NOMO-1 treated with DMSO at 0.1 percent for 48 hours (cell line): ENCODE data around the gene PRKCH.

ENCODE experiments used
- DNase-seq: peaks from one replicate; lab custom pipeline; 2025; ENCODE audit not compliant: unreplicated experiment; lab: John Stamatoyannopoulos, UW

PRKCH gene

DNA sequence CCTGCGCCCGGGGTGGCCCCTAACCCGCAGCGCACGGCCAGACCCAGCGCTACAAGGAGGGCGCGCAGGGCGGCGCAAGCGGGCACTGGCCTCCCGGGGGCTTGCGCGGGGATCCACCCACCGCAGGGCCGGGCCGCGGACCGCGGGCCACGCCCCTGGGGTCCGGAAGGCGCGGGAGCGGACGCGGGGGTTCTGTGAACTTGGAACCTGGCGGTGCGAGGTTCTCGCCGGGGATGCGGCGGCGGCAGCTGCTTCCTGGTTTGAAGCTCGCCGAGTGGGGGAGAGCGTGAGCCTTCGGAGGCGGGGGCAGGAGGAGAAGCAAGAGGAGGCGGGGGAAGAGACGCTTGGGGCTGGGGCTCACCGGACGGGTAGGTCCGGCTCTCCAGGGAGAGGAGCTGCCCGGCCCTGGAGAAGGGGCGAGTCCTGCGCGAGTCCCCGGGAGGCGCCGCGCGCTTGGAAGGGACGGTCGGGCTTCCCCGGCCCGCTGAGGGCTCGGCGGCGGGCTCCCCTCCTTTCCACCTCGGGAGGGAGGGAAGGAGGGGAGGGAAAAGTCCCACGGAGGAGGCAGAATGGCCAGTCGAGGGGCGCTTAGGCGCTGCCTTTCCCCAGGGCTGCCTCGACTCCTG lies at the start of gene PRKCH:
TSS of gene PRKCH (plus strand) at position 195 of the 626 bp plus-strand sequence. CDS start 523 bp downstream, outside the sequence.
- peak; percentile 75 for DNase-seq

DNA sequence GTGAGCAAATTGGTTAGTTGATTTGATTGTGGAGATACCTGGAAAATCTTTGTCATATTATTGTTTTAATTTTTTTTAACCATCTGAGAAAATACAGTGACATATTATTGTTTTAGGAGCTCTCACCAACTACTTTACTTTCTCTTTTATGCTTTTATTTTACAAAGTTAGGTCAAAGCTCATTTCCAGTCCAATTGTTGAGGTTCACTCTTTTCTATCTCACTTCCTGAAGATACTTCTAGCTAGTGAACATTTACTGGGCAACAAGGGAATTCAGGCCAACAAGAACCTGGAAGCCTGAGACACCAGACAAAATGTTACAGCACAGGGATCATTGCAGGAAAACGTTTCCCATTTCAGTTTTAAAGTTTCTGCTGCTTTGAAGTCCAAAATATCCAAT lies 44.1 kb upstream of the PRKCH start:
- DNase-seq = no peak

DNA sequence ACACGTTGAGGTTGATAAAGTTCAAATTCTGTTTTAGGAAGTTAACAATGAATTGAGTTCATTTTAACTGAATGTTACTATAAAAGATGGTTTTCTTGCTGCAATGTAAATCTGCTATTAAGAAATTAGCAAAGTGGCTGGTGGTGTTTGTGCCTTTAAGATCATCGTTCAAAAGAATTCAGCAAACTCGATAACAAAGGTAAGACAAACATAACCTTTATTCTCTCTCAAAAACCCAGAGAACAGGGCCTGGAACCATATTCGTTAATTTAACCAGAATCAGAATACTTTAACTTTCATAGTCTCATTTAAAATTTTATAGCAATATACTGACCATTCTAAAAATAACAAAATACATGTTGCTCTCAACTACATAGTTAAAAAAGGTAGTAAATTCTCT lies 43.6 kb upstream of the PRKCH start:
- DNase-seq = no peak

DNA sequence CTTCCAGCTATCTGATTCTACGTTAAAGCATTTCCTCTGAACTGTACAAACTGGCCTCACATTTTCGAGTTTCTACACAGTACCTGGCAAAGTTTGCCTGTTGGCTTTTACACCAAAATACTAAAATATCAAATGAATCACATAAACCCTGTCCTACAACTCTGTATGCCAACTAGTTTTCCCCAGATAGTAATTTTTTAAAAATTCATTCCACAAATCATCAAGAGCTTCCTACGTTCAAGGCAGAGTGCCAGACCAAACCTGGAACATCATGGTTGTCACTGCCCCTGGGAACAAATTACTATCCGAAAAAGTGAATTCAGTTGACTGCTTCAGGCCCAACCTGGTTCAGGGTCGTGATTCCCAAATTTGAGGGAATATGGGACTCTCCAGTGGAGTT lies 42.3 kb upstream of the PRKCH start:
- DNase-seq = no peak

DNA sequence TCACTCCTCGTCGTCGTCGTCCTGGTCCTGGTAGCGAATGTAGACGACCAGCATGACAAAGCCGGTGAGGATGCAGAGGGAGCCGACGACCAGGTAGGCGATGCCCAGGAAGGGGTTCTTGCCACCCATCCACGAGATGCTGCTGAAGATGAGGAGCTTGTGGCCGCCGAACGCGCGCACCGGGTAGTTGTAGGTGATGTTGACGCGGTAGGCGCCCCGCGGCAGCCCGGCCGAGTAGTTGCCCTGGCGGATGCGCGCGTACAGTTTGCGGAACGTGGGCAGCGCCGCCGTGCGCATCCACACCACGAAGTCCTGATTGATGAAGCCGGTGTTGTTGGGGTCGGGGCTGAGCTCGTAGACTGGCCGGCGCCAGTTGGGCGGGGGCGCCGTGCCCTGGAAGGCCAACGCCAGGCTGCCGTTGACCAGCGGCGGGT lies 41.3 kb upstream of the PRKCH start:
- DNase-seq = no peak

DNA sequence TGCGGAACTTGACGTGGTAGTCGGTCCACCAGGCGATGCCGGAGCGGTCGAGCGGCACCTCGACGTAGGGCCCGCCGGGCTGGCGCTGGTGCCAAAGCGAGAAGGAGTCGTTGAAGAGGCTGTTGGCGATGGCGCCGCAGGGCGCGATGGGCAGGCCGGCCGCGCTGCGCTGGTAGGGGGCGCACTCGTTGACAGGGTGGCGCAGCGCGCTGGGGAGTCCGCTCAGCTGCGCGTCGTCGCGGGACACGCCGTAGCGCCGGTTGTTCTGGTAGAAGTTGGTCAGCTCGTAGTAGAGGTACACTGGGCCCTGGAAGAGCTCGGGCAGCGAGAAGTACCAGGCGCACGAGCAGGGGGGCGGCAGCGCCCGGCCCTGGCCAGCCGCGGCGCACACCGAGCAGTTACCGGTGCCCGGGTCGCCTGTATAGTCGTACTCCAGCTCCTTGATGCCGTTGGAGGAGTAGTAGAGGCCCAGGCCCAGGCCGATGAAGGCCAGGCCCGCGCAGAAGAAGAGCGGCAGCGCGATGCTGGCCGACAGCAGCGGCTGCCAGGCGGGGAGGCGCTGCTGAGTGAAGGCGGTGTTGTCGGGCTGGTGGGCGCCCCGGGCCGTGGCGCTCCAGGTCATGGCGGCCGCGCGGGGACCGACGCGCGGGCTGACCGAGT lies 40.7 kb upstream of the PRKCH start:
- no peak for DNase-seq

DNA sequence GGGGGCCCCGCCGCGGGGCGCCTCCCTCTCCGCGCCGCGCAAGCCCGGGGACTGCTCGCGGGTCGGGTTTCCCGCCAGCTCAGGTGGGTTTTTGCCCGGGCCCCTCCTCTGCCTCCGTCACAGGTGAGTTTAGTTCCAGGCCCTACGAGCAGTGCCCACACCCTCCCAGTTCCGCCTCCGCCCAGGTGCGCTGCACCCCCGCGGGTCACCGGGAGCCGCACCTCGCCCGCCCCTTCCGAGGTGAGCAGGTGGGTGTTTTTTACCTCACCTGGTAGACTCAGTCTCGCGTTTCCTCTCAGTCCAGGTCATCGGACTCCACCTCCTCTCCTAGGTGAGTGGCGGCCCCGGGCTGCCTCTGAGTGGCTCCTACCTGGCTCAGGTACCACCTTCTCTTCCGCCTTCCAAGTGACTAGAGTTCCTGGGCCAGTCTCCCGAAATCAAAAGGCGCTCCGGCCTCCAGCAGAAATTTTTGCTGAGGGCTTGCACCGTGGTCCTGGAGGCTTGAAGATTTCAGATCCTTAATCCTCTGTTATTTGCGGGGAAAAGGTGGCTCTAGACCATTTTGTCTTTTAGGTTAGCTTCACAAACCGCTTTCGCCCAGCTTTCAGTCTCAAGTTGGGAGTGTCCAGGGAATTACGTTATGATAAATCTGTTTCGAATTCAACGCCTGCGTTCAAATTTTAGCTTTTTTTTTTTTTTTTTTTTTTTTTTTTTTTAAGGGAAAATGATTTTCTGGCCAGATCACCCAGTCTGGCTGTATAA lies 40.0 kb upstream of the PRKCH start, which contains the start of gene TMEM30B:
TSS of gene TMEM30B (minus strand) at position 153 of the 762 bp plus-strand sequence. CDS start 191 bp downstream, outside the sequence.
- DNase-seq = no peak

DNA sequence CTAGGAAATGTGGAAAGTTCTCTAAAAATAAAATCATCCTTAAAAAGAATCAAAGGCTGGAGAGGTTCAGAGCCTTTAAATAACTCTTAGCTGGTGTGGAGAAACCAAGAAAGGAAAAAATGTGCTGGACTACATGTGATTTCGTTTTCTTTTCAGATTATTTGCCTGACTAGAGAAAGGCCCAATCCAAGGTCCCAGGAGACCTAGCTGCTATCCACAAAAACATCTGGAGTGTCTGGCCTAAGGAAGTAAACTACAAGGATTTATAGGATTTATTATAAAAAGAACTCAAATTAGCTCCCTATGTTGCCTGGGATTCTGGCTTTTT lies 39.5 kb upstream of the PRKCH start:
- DNase-seq = no peak

DNA sequence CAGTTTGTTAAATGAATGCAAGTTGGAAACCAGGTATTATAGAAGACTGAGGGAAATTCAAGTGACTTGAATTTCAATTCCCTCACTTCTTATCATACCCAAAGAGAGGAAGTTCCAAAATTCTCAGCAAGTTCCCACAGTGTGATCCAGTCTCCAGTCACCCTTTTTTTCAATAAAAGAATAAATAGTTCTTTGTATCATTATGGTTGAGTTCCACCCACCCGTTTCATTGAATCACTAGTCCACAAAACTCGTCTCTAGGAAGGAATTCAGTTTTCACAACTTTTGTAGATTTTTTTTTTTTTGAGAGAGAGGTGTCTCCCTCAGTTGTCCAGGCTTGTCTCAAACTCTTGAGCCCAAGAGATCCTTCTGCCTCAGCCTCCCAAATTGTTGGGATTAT lies 38.6 kb upstream of the PRKCH start:
- DNase-seq = no peak

DNA sequence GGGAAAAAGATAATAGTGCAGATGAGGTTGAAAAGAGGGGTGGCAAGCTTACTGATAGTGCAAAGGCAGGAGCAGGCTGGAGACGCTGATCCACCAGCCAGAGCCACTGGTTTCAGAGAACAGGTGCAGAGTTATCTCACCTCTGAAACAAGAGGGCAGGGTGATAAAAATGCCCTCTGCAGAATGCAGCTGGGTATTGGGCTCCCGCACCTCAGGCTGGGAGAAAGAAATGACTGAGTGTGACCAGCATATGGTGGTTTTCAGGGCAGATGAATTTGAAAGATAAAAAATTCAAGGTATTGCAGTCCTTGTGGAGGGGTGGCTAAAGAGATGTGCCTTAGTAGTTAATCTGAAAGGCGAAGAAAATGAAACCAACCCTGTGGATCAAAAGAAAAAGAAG lies 37.4 kb upstream of the PRKCH start:
- DNase-seq = no peak

DNA sequence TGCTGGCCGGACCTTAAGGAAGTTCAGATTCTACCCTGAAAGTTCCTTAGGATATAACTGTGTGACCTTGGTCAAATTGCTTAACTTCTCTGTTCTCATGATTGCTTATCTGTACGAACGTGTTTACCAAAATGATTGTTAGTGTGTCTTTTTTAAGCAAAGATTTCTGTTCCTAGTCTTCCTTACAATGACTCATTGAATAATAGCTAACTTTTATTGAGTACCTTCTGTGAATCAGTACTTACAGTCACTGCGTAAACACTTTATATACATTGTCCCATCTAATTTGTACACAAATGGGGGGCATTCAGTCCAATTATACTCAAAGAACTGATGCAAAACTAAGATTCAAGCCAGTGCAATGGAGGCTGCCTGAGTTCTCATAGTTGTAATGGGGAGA lies 36.0 kb upstream of the PRKCH start:
- DNase-seq = no peak

DNA sequence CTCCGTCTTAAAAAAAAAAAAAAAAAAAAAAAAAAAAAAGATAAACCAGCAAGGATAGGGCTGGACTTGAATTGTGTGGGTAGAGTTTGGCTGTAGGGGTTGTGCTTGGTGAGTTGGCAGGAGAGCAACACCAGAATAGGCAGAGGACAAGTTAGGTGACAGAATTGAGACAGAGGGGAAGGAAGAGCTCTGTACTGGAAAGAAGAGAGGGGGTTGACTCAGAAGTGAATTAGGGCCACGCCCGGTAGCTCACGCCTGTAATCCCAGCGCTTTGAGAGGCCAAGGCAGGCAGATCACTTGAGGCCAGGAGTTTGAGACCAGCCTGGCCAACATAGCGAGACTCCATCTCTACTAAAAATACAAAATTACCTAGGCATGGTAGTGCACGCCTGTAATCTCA lies 34.2 kb upstream of the PRKCH start:
- DNase-seq = no peak

DNA sequence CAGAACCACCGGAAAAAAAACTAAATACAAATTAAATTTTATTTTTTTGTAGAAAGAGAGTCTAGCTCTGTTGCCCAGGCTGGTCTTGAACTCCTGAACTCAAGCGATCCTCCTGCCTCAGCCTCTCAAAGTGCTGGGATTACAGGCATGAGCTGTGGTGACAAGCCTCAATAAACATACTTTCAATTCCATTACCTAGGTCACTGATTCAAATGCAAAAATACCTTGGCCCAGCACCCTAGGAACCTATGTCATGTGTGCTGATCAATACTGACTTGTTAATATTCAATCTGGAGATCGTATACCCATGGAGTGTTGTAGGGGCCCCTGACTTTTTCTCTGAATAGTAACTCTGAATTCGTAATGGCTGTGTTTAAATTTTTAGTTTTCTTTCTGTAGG lies 33.2 kb upstream of the PRKCH start:
- no peak for DNase-seq

DNA sequence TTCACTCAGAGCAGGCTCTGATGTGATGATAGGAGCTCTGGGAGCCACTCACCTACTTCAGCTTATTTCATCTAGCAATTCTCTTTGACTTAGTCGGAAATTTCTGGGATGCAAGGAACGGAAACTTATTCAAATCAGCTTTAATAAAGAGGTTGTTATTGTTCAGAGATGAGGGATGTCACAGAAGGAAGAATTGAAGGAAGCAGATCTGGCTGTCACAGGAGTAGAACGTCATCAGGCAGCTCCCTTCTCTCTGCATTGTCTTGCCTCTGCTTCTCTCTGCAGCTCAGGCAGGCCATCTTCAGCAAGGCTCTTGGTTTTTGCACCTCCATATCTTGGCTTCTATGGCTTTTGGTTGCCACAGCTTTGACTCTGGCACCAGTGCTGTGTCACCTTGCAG lies 32.7 kb upstream of the PRKCH start:
- DNase-seq = no peak

DNA sequence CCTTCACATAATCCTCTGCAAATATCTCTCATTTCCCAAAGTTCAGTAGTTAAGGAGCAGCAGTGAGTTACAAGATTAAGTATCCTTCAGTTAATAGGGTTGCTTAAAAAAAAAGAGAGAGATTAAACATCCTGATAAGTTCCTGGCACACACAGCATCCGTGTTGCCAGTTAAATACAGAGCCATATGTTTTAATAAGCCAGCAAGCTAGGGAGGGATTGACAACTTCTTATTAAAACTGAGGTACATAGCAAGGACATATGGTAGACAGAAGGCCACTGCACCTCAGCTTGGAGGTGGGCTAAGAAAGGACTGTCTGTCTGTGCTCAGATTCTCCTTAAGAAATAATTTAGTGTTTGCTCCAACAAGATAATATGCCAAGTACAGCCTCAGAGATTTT lies 30.7 kb upstream of the PRKCH start:
- DNase-seq = no peak

DNA sequence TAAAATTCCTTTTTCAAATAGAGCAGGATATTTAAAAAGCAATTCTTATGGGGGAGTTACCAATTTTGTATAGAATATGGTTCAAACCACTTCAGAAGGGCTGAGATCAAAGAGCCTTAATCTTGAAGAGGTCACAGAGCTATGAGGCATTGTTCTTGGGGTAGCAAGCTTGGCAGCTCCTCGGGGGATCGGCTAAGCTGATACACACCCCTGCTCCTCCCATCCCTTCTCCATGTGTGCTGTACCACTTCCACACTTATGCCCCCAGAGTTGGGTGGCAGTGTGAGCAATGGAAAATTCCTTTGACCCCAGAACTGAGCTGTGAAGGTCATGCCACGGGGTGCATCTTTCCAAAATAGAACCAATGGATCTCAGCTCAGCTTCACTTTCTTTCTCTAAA lies 25.2 kb upstream of the PRKCH start:
- no peak for DNase-seq

DNA sequence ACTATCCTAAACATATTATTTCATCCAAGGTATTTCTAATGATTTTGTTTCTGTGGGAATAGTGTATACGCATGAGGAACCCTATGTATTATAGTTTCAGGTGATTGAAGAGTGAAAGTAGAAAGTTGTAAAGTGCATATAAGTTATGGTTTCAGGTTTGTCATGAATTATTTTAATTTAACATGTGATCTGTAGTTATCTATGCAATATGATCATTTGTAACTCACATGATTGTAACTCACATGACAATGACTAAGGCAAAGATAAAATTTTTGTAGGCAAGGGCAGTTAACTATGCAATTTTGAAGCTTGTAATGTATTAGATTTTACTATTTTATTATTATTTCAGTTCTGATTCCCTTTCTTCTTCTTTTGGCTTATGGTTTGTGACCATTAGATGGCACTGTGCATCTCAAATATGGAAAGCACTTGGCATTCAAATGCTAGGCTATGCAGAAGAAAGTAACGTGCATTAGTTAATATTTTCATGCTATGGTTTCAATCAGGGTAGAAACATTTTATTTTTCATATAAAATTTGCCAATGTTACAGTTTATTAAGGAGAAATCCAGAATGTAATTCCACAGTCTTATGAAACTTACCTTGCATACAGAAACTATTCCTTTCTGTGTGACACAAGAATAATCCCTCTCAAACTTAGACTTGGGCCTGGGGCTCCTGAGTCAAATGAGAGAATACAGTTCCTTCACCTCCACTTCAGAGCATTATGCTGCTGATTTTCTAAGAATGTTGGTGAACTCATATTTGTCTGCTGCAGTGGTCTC lies 24.5 kb upstream of the PRKCH start:
- DNase-seq = peak; percentile 8

DNA sequence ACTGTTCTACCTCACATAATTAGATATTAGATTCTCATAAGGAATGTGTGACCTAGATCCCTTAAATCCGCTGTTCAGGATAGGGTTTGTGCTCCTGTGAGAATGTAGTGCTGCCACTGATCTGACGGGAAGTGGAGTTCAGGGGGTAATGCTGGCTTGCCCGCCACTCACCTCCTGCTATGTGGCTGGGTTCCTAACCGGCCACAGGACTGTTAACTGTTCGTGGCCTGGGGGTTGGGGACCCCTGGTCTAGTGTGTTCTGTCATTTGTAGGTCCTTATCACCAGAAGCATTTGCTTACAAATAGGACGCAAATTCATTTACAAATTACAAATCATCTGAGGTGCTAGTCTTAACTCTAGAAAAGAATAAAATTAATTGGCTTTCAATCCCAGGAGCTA lies 23.8 kb upstream of the PRKCH start:
- DNase-seq = no peak

DNA sequence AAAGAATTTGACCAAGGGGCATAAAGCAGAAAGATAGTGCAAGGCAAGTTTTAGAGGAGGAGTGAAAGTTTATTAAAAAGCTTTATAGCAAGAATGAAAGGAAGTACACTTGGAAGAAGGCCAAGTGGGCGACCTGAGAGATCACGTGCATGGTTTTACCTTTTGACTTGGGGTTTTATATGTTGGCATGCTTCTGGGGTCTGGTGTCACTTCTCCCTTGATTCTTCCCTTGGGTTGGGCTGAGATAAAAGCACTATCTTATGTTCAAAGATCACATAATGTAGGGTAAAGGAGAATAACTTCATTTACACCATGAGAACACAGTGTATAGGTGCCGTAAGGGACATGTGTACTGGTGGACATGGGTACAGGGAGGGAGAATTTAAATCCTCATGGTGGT lies 22.6 kb upstream of the PRKCH start:
- no peak for DNase-seq

DNA sequence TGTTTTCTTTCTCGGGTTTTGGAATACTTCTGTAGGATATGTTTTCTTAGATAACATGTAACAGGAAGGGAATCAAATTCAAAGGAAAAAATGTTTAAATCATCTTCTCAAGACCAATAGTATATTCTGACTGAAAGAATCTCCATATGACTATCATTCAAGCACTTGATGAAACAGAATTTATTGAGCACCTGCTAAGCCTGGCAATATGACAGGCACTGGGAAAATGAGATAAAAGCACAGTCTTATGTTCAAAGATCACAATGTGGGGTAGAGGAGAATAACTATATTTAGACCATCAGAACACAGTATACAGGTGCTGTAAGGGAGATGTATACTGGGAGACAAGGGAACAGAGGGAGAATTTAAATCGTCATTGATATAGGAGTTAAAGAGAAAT lies 21.2 kb upstream of the PRKCH start:
- no peak for DNase-seq

DNA sequence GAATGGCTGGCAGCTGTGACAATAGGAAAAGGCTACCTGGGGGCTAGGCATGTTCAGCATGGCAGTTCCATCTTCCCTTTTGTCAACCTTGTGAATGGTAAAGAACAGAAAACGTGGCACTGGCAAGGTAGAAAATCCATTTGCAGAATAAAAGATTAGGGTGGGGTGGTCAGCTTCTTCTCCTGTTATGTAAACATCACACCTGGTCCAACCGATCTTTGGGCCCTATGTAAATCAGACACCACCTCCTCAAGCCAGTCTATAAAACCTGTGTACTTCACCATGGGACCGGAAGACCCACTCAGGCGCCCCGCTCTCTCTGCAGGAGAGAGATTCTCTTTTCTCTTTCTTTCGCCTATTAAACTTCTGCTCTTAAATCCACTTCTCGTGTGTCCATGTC lies 20.6 kb upstream of the PRKCH start:
- no peak for DNase-seq

DNA sequence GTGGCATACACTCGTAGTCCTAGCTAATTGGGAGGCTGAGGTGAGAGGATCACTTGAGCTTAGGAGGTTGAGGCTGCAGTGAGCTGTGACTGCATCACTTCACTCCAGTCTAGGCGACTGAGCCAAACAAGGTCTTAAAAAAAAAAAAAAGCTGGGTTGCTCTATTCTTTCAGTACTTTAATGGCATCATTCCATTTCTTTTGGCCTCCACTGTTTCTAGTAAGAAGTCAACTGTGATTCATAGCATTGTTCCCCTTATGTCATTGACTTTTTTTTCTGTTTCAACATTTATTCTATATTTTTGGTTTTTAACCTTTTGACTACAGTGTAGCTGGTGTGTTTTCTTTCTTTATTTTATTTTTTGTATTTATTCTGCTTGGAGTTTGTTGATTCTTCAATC lies 16.7 kb upstream of the PRKCH start:
- DNase-seq = no peak
